ENCODE data around the gene KCNQ4. TPM values are rescaled to one million over a fixed set of nuclear protein-coding genes. Genes with fewer than 3 reads are reported as not detected.

KCNQ4 gene
- total and polyA plus RNA-seq, 2 of the 13 experiments (the other 11 are each of a cell fraction or from before 2014, with no cell fraction given): 0.02 to 0.09 TPM

- TF ChIP-seq, protein P1, sequence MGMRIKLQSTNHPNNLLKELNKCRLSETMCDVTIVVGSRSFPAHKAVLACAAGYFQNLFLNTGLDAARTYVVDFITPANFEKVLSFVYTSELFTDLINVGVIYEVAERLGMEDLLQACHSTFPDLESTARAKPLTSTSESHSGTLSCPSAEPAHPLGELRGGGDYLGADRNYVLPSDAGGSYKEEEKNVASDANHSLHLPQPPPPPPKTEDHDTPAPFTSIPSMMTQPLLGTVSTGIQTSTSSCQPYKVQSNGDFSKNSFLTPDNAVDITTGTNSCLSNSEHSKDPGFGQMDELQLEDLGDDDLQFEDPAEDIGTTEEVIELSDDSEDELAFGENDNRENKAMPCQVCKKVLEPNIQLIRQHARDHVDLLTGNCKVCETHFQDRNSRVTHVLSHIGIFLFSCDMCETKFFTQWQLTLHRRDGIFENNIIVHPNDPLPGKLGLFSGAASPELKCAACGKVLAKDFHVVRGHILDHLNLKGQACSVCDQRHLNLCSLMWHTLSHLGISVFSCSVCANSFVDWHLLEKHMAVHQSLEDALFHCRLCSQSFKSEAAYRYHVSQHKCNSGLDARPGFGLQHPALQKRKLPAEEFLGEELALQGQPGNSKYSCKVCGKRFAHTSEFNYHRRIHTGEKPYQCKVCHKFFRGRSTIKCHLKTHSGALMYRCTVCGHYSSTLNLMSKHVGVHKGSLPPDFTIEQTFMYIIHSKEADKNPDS (CRISPR knock-in tag; IDR thresholded peaks at IDR 0.05): peak; percentile 33; the same call in 1 of the 2 replicates
- TF ChIP-seq MBNL3 (CRISPR knock-in tag; conservative IDR thresholded peaks at IDR 0.05) (no peak), YEATS2 (CRISPR knock-in tag; IDR thresholded peaks at IDR 0.05; ENCODE audit: borderline replicate concordance) (no peak), BRCA1 (CRISPR knock-in tag; IDR thresholded peaks at IDR 0.05) (no peak), AHR (CRISPR knock-in tag; IDR thresholded peaks at IDR 0.05) (no peak), GPN1 (CRISPR knock-in tag; IDR thresholded peaks at IDR 0.05; ENCODE audit: borderline replicate concordance) (no peak), ZNF768 (CRISPR knock-in tag; IDR thresholded peaks at IDR 0.05) (no peak), BRD4 (CRISPR knock-in tag; IDR thresholded peaks at IDR 0.05) (0 out of 2 replicates have a peak, but pooled peaks have one; percentile 20), ARNTL (CRISPR knock-in tag; IDR thresholded peaks at IDR 0.05) (no peak), TBP (CRISPR knock-in tag; IDR thresholded peaks at IDR 0.05) (no peak), POLR2AphosphoS2 (IDR thresholded peaks at IDR 0.05; ENCODE audit: low read depth, low read length) (no peak), HES4 (CRISPR knock-in tag; IDR thresholded peaks at IDR 0.05; ENCODE audit: borderline replicate concordance) (no peak)
- TF ChIP-seq, protein P2, sequence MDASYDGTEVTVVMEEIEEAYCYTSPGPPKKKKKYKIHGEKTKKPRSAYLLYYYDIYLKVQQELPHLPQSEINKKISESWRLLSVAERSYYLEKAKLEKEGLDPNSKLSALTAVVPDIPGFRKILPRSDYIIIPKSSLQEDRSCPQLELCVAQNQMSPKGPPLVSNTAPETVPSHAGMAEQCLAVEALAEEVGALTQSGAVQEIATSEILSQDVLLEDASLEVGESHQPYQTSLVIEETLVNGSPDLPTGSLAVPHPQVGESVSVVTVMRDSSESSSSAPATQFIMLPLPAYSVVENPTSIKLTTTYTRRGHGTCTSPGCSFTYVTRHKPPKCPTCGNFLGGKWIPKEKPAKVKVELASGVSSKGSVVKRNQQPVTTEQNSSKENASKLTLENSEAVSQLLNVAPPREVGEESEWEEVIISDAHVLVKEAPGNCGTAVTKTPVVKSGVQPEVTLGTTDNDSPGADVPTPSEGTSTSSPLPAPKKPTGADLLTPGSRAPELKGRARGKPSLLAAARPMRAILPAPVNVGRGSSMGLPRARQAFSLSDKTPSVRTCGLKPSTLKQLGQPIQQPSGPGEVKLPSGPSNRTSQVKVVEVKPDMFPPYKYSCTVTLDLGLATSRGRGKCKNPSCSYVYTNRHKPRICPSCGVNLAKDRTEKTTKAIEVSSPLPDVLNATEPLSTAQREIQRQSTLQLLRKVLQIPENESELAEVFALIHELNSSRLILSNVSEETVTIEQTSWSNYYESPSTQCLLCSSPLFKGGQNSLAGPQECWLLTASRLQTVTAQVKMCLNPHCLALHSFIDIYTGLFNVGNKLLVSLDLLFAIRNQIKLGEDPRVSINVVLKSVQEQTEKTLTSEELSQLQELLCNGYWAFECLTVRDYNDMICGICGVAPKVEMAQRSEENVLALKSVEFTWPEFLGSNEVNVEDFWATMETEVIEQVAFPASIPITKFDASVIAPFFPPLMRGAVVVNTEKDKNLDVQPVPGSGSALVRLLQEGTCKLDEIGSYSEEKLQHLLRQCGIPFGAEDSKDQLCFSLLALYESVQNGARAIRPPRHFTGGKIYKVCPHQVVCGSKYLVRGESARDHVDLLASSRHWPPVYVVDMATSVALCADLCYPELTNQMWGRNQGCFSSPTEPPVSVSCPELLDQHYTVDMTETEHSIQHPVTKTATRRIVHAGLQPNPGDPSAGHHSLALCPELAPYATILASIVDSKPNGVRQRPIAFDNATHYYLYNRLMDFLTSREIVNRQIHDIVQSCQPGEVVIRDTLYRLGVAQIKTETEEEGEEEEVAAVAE (CRISPR knock-in tag; IDR thresholded peaks at IDR 0.05; ENCODE audit: borderline replicate concordance): no peak
- TF ChIP-seq, protein P3, sequence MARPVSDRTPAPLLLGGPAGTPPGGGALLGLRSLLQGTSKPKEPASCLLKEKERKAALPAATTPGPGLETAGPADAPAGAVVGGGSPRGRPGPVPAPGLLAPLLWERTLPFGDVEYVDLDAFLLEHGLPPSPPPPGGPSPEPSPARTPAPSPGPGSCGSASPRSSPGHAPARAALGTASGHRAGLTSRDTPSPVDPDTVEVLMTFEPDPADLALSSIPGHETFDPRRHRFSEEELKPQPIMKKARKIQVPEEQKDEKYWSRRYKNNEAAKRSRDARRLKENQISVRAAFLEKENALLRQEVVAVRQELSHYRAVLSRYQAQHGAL (CRISPR knock-in tag; IDR thresholded peaks at IDR 0.05; ENCODE audit: not compliant biosample characterization): no peak
- TF ChIP-seq, protein P4, sequence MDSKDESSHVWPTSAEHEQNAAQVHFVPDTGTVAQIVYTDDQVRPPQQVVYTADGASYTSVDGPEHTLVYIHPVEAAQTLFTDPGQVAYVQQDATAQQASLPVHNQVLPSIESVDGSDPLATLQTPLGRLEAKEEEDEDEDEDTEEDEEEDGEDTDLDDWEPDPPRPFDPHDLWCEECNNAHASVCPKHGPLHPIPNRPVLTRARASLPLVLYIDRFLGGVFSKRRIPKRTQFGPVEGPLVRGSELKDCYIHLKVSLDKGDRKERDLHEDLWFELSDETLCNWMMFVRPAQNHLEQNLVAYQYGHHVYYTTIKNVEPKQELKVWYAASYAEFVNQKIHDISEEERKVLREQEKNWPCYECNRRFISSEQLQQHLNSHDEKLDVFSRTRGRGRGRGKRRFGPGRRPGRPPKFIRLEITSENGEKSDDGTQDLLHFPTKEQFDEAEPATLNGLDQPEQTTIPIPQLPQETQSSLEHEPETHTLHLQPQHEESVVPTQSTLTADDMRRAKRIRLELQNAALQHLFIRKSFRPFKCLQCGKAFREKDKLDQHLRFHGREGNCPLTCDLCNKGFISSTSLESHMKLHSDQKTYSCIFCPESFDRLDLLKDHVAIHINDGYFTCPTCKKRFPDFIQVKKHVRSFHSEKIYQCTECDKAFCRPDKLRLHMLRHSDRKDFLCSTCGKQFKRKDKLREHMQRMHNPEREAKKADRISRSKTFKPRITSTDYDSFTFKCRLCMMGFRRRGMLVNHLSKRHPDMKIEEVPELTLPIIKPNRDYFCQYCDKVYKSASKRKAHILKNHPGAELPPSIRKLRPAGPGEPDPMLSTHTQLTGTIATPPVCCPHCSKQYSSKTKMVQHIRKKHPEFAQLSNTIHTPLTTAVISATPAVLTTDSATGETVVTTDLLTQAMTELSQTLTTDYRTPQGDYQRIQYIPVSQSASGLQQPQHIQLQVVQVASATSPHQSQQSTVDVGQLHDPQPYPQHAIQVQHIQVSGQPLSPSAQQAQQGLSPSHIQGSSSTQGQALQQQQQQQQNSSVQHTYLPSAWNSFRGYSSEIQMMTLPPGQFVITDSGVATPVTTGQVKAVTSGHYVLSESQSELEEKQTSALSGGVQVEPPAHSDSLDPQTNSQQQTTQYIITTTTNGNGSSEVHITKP (CRISPR knock-in tag; IDR thresholded peaks at IDR 0.05; ENCODE audit: low read depth): no peak
- TF ChIP-seq, protein P5, sequence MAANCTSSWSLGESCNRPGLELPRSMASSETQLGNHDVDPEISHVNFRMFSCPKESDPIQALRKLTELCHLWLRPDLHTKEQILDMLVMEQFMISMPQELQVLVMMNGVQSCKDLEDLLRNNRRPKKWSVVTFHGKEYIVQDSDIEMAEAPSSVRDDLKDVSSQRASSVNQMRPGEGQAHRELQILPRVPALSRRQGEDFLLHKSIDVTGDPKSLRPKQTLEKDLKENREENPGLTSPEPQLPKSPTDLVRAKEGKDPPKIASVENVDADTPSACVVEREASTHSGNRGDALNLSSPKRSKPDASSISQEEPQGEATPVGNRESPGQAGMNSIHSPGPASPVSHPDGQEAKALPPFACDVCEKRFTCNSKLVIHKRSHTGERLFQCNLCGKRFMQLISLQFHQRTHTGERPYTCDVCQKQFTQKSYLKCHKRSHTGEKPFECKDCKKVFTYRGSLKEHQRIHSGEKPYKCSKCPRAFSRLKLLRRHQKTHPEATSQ (CRISPR knock-in tag; IDR thresholded peaks at IDR 0.05; ENCODE audit: borderline replicate concordance): no peak
Observed at GRCh38 chr1:40758578-40759343, 24.8 kb upstream of the KCNQ4 start (continued).

Data from HepG2 (cell line).